Measurements from ENCODE around the gene OR51I2. TPM values are rescaled to one million over a fixed set of nuclear protein-coding genes. Genes with fewer than 3 reads are reported as not detected.

The OR51I2 gene
- total and polyA plus RNA-seq, 9 of the 15 experiments (the other 6 are each of a cell fraction or from before 2014, with no cell fraction given): 0.06 to 0.61 (median 0.07) TPM; not detected in 6

GRCh38 chr11:5504403-5504921, 55.3 kb downstream of the OR51I2 start (continued):
- TF ChIP-seq TEAD4 (IDR thresholded peaks at IDR 0.05; ENCODE audit: low read length) (peak; percentile 62; the same call in 1 of the 2 replicates), TEAD4 (CRISPR knock-in tag; IDR thresholded peaks at IDR 0.05; ENCODE audit: borderline replicate concordance) (no peak), TBP (optimal IDR thresholded peaks at IDR 0.05; ENCODE audit: low read depth, low read length) (no peak), NCOA1 (IDR thresholded peaks at IDR 0.05; ENCODE audit: low read depth) (no peak), HDGF (IDR thresholded peaks at IDR 0.05) (no peak; the same call in 1 of the 2 replicates), CBX3 (IDR thresholded peaks at IDR 0.05; ENCODE audit: borderline replicate concordance in 1 of 2, low read length in 2 of 2) (no peak), MTA3 (IDR thresholded peaks at IDR 0.05; ENCODE audit: borderline replicate concordance) (0 out of 2 replicates have a peak, but pooled peaks have one; percentile 36), ZBTB11 (CRISPR knock-in tag; IDR thresholded peaks at IDR 0.05) (no peak), SMARCA4 (IDR thresholded peaks at IDR 0.05) (peak; percentile 50), ZNF398 (CRISPR knock-in tag; IDR thresholded peaks at IDR 0.05) (no peak), CHD1 (IDR thresholded peaks at IDR 0.05; ENCODE audit: low read length) (no peak), TAF1 (IDR thresholded peaks at IDR 0.05; ENCODE audit: control insufficient read depth, extremely low read depth, insufficient read depth, low read length, severe bottlenecking) (peak; percentile 45), SOX6 (IDR thresholded peaks at IDR 0.05) (peak; percentile 72)
